ENCODE results near the gene PLEKHN1. TPM values are rescaled to one million over a fixed set of nuclear protein-coding genes. Genes with fewer than 3 reads are reported as not detected.

The PLEKHN1 gene
- total and polyA plus RNA-seq, 2 of the 4 experiments (the other 2 are of a cell fraction), result 0.54 to 2.1 TPM

DNA sequence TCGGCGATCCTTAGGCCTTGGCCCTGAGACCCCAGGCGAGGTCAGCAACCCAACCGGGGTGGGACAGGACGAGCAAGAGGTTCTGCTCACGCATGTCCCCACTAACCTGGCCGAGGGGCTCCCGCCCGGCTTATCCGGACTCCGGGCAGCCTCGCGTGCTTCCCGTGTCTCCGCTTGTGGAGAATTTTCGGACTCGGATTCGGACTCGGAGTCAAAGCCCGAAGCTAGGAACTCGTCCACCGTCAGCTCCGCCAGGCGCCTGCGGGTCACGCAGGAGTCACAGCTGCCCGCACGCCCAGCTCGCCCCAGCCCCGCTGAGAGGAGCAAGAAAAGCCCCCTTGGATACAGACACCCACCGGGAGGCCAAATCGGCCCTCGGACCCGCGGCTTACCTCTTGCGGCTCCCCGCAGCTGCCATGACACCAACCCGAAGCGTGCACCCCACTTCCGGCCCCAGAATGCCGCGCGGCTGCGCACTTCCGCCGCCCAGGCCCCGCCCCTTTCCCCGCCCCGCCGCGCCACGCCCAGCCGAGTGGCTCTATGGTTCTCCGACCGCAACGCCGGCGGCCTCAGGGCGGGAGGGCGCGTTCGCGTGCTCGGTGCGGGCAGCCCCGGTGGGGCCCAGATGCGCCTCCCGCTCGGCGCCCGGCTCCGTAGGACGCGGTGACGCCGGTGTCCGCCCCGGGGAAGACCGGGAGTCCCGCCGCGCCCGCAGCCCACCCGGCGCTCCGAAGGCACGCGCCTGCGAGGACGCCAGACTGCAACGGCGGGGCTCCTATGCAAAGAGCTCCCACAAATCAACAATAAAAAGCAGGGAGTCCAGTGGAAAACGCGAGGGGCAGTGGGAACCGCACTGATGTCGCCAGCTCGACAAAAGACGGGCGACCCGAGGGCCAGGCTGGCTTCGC lies 7.2 kb upstream of the PLEKHN1 start, which contains the start of gene NOC2L:
TSS of gene NOC2L (minus strand) at position 434 of the 908 bp plus-strand sequence. CDS start at position 418, 16 bp downstream.
- H3K9ac ChIP-seq (ENCODE audit: low read depth, low read length), result peak within 1 kb of the TSS; percentile 96

More for the DNA sequence above, 7.2 kb upstream of the PLEKHN1 start, which contains the start of gene NOC2L:
- in situ Hi-C loops (cut with MboI; ENCODE audit: low sequenced_read_pairs), result loop anchor here (5.0 kb wide), 1 partner anchor 47 kb away; no protein-coding TSS in a partner anchor
- H3K9me3 ChIP-seq (ENCODE audit: control insufficient read depth, insufficient read depth, low read length), result no peaks in the 10 kb centered on the region
- H4K8ac ChIP-seq (ENCODE audit: low read depth in 2 of 2, low read length in 2 of 2), result peak within 1 kb of the TSS; percentile 81 to 90; a peak in 3 of 4 replicates
- H3K79me1 ChIP-seq (ENCODE audit: low read depth in 1 of 2, low read length in 2 of 2), result peaks cover 12 to 59% of the 10 kb centered on the region in 2 experiments
- H3K4me3 ChIP-seq (ENCODE audit: insufficient read depth, low read depth, low read length), result peak within 1 kb of the TSS; percentile 98
- H3K23ac ChIP-seq (ENCODE audit: low read depth, low read length), result peak within 1 kb of the TSS; percentile 82; the same call in 1 of the 2 replicates
- dilution Hi-C loops (cut with HindIII; ENCODE audit: low sequenced_read_pairs, unreplicated experiment), result no loop called here
- H2AK5ac ChIP-seq (ENCODE audit: low read depth, low read length), result peak within 1 kb of the TSS; percentile 99
- H3K9me1 ChIP-seq (ENCODE audit: insufficient read depth, low read length), result 0 out of 2 replicates have a peak, but pooled peaks cover 8% of the 10 kb centered on the region
- whole genome bisulfite sequencing, 2 experiments (ENCODE audit: extremely low coverage in 2 of 2, insufficient read length in 1 of 2), result 11% methylated on average over 48 of the region's 101 CpGs; no CpG with 5 or more reads in 1 of the 2 experiments
- peaks cover 10% of the 10 kb centered on the region for H3K4me1 ChIP-seq (ENCODE audit: control insufficient read depth, insufficient read depth, low read length)
- peak within 1 kb of the TSS; percentile 84 for H3K4ac ChIP-seq (ENCODE audit: low read depth, low read length)
- no TSS peak for BruUV-seq (replicated peaks)
- peak within 1 kb of the TSS; percentile 91 for H2AFZ ChIP-seq (replicated peaks; ENCODE audit: low read length, poor library complexity)
- DNase-seq, result peak; percentile 79
- H3K4me2 ChIP-seq (ENCODE audit: low read depth, low read length), result peak within 1 kb of the TSS; percentile 99
- peak within 1 kb of the TSS; percentile 29 for H2BK5ac ChIP-seq (ENCODE audit: low read depth, low read length, poor library complexity, severe bottlenecking)
- peak within 1 kb of the TSS; percentile 87 for H3K27ac ChIP-seq (ENCODE audit: insufficient read depth, low read length)
- intact Hi-C loops (cut with micrococcal nuclease), result loop anchor here (5.0 kb wide), 1 partner anchor 37 kb away; the partner anchor contains the start of gene SAMD11
- peaks cover 44% of the 10 kb centered on the region for H3K36me3 ChIP-seq (ENCODE audit: control insufficient read depth, insufficient read depth, low read length)
- peak within 1 kb of the TSS; percentile 10; the same call in 1 of the 3 replicates for H2BK15ac ChIP-seq (ENCODE audit: low read depth, low read length)
- peak within 1 kb of the TSS; percentile 75 for H4K5ac ChIP-seq (ENCODE audit: low read depth, low read length)
- peak within 1 kb of the TSS; percentile 54; the same call in 1 of the 2 replicates for H2BK120ac ChIP-seq (ENCODE audit: low read depth, low read length)
- ATAC-seq (ENCODE audit: low read depth), result peak; percentile 89
- ChIA-PET CTCF (no interaction called here), POLR2A (ENCODE audit: unreplicated experiment) (no interaction called here)
- no peaks in the 10 kb centered on the region for H3K27me3 ChIP-seq (ENCODE audit: control insufficient read depth, insufficient read depth, low read length)
- no peak for TF ChIP-seq MAFK (IDR thresholded peaks at IDR 0.05; ENCODE audit: low read depth, low read length)
- TF ChIP-seq FOS (IDR thresholded peaks at IDR 0.05; ENCODE audit: low read depth, low read length), result no peak
- no peak for TF ChIP-seq ELK1 (IDR thresholded peaks at IDR 0.05; ENCODE audit: borderline replicate concordance, low read depth, low read length)
- TF ChIP-seq RCOR1 (IDR thresholded peaks at IDR 0.05; ENCODE audit: insufficient replicate concordance, low read length), result no peak
- TF ChIP-seq POLR2A (IDR thresholded peaks at IDR 0.05; ENCODE audit: low read depth, low read length), result peak; percentile 57; the same call in 1 of the 2 replicates
- peak; percentile 60; the same call in 1 of the 2 replicates for TF ChIP-seq MXI1 (IDR thresholded peaks at IDR 0.05; ENCODE audit: borderline replicate concordance, low read depth, low read length)
- TF ChIP-seq NFE2L2 (IDR thresholded peaks at IDR 0.05; ENCODE audit: low read depth, low read length), result no peak
- no peak for TF ChIP-seq CHD1 (IDR thresholded peaks at IDR 0.05; ENCODE audit: low read depth, low read length)
- TF ChIP-seq, protein P1, sequence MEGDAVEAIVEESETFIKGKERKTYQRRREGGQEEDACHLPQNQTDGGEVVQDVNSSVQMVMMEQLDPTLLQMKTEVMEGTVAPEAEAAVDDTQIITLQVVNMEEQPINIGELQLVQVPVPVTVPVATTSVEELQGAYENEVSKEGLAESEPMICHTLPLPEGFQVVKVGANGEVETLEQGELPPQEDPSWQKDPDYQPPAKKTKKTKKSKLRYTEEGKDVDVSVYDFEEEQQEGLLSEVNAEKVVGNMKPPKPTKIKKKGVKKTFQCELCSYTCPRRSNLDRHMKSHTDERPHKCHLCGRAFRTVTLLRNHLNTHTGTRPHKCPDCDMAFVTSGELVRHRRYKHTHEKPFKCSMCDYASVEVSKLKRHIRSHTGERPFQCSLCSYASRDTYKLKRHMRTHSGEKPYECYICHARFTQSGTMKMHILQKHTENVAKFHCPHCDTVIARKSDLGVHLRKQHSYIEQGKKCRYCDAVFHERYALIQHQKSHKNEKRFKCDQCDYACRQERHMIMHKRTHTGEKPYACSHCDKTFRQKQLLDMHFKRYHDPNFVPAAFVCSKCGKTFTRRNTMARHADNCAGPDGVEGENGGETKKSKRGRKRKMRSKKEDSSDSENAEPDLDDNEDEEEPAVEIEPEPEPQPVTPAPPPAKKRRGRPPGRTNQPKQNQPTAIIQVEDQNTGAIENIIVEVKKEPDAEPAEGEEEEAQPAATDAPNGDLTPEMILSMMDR (conservative IDR thresholded peaks at IDR 0.05; ENCODE audit: low read depth, low read length), result no peak
- peak; percentile 74; the same call in 1 of the 2 replicates for TF ChIP-seq MAZ (IDR thresholded peaks at IDR 0.05; ENCODE audit: borderline replicate concordance, low read depth, low read length)
- H3K56ac ChIP-seq (ENCODE audit: extremely low read depth, insufficient read depth, low read length), result peak within 1 kb of the TSS; percentile 76
- H4K91ac ChIP-seq (ENCODE audit: insufficient read depth, low read depth, low read length), result peak within 1 kb of the TSS; percentile 70
- H2AK9ac ChIP-seq (replicated peaks; ENCODE audit: low read depth, low read length, poor library complexity), result peak within 1 kb of the TSS; percentile 99
- 0 out of 2 replicates have a peak within 1 kb of the TSS, but pooled peaks have one; percentile 5 for H2BK20ac ChIP-seq (ENCODE audit: low read depth, low read length)
- H4K20me1 ChIP-seq (ENCODE audit: insufficient read depth, low read length), result peaks cover 15% of the 10 kb centered on the region
- H3K14ac ChIP-seq (replicated peaks; ENCODE audit: low read depth, low read length), result peak within 1 kb of the TSS; percentile 27
- H3K18ac ChIP-seq (ENCODE audit: low read depth, low read length), result no peak within 1 kb of the TSS; the same call in 1 of the 2 replicates
